Brain microvascular endothelial cell (primary cell): Measurements from ENCODE around the gene LSM2.

Source experiments
- DNase-seq: peaks from one replicate; pipeline ENCODE4 v3.0.0-alpha.2; 2020
- H3K27ac ChIP-seq: fragments of 250-450 bp; sonication (Bioruptor Pico); 2 replicates; pipeline ENCODE4 v1.5.1; 2020; ENCODE audit warnings: mild to moderate bottlenecking, moderate library complexity
- H3K27me3 ChIP-seq: fragments of 250-450 bp; sonication (Bioruptor Pico); replicated peaks from 2 replicates; pipeline ENCODE4 v1.5.1; 2020; ENCODE audit warnings: mild to moderate bottlenecking
- H3K36me3 ChIP-seq: fragments of 250-450 bp; sonication (Bioruptor Pico); replicated peaks from 2 replicates; pipeline ENCODE4 v1.5.1; 2020; ENCODE audit warnings: mild to moderate bottlenecking
- H3K4me3 ChIP-seq: 2 replicates; pipeline ENCODE4 v1.5.1; 2011; ENCODE audit warnings: low read depth, mild to moderate bottlenecking, control low read depth, low read length, moderate library complexity
- in situ Hi-C: cut with HindIII; loops from 2 replicates; pipeline ENCODE4 v1.10.0; 2017; ENCODE audit warnings: low sequenced_read_pairs, low pct_ligation_motif_present
- TF ChIP-seq, protein P1 (sequence below): IDR thresholded peaks from 2 replicates; pipeline ENCODE4 v1.5.1; 2011; ENCODE audit warnings: low read depth, mild to moderate bottlenecking, moderate library complexity, low read length, control low read depth, inconsistent platforms; ENCODE audit errors: missing control alignments

Gene LSM2

DNA sequence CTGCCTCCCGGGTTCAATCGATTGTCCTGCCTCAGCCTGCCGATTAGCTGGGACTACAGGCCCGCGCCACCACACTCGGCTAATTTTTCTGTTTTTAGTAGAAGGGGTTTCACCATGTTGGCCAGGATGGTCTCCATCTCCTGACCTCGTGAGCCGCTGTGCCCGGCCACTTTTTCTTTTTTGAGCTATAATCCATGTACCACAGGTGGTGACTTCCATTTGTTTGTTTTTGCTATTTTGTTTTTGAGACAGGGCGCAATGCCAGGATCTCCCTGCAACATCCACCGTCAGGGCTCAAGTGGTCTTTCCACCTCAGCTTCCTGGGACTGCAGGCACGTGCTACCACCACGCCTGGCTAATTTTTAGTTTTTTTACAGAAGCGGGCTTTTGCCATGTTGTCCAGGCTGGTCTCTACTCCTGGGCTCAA, 29.3 kb upstream of the LSM2 start:
- H3K27ac ChIP-seq, result peak overlapping the region; percentile 23
- in situ Hi-C loops, result no loop called here
- peaks cover 45% of the 10 kb centered on the region for H3K36me3 ChIP-seq
- peak overlapping the region; percentile 95 for H3K4me3 ChIP-seq
- DNase-seq, result no peak
- TF ChIP-seq, protein P1, sequence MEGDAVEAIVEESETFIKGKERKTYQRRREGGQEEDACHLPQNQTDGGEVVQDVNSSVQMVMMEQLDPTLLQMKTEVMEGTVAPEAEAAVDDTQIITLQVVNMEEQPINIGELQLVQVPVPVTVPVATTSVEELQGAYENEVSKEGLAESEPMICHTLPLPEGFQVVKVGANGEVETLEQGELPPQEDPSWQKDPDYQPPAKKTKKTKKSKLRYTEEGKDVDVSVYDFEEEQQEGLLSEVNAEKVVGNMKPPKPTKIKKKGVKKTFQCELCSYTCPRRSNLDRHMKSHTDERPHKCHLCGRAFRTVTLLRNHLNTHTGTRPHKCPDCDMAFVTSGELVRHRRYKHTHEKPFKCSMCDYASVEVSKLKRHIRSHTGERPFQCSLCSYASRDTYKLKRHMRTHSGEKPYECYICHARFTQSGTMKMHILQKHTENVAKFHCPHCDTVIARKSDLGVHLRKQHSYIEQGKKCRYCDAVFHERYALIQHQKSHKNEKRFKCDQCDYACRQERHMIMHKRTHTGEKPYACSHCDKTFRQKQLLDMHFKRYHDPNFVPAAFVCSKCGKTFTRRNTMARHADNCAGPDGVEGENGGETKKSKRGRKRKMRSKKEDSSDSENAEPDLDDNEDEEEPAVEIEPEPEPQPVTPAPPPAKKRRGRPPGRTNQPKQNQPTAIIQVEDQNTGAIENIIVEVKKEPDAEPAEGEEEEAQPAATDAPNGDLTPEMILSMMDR, result no peak
- no peaks in the 10 kb centered on the region for H3K27me3 ChIP-seq

DNA sequence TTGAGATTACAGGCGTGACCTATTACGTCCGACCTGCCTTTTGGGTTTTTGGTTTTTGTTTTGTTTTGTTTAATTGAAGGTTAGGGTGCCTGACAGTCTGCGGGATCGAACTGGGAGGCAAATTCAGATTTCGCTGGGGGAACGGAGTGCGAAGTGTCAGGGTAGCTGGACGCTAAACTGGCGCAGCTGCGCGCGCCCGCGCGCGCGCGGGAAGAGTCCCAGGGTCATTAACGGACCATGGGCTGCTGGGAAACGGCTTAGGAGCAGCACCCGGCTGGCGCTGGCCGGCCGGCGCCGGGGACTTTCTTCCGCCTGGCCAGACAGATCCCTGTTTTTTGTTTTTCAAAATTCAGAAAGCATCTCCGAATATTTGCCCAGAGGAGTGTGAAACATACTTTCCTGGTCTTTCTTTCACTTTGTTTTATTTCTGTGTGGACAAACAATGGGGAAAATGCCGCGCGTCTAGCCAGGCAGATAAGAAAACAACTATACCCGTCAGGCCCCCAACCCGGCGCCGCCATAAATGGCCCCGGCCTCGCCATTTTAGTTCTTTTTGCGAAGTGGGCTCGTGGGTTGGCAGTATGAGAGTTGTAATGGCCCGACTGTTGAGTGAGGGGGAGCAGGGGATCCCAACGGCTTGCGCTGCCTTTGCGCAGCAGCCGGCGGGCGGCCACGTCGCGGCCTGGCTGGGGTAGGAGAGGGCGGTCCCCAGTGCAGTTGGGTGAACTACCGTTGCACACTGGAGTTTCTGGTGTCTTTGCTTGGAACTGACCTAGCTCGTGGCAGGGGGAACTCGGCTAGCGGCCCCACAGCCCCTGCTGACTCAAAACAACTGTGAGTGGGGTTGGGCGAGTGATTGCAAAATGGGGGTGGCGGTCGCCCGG, 27.8 kb upstream of the LSM2 start:
- in situ Hi-C loops, result no loop called here
- Histone ChIP-seq H3K36me3 (peaks cover 31% of the 10 kb centered on the region), H3K4me3 (peak overlapping the region; percentile 95), H3K27me3 (no peaks in the 10 kb centered on the region), H3K27ac (peak overlapping the region; percentile 98)
- peak; percentile 73 for DNase-seq
- TF ChIP-seq, protein P1, result no peak

DNA sequence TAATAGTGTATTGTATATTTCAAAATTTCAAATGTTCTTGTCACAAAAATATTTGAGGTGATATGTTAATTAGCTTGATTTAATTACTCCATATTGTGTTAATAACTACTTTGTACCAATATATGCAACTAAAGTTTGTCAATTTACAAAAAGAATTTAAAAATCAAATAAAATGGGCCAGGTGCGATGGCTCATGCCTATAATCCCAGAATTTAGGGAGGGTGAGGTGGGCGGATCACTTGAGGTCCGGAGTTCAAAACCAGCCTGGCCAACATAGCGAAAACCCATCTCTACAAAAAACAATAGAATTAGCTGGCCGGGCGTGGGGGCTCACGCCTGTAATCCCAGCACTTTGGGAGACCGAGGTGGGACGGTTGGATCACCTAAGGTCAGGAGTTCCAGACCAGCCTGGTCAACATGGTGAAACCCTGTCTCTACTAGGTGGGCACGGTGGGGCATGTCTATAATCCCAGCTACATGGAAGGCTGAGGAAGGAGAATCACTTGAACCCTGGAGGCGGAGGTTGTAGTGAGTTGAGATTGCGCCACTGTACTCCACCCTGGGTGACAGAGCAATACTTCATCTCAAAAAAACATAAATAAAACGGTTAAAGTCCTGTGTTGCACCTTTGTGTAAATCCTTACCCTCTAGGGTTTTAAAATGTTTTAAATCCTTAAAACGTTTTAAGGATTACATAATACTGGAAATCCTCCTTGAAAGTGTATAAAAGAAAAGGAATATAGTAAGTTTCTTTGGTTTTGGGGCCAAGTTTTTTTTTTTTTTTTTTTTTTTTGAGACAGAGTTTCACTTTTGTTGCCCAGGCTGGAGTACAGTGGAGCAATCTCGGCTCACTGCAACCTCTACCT, 24.8 kb upstream of the LSM2 start:
- Histone ChIP-seq H3K27me3 (no peaks in the 10 kb centered on the region), H3K4me3 (no peak overlapping the region), H3K27ac (no peak overlapping the region), H3K36me3 (peaks cover under 1% of the 10 kb centered on the region)
- no peak for DNase-seq
- TF ChIP-seq, protein P1, result no peak
- in situ Hi-C loops, result no loop called here

DNA sequence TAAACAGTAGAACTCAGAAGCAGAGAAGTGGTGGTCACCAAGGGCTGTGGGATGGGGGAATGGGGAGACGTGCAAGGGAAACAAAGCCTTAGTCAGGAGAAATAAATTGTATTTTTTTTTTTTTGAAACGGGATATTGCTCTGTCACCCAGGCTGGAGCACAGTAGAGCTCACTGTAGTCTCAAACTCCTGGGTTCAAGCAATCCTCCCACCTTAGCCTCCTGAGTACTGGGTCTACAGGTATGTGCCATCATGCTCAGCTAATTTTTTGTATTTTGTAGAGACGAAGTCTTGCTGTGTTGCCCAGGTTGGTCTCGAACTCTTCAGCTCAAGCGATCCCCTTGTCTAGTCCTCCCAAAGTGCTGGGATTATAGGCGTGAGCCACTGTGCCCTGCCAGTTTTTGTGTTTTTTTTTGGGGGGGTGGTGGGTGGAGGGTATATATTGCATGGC, 24.1 kb upstream of the LSM2 start:
- TF ChIP-seq, protein P1, result no peak
- in situ Hi-C loops, result no loop called here
- Histone ChIP-seq H3K27ac (no peak overlapping the region), H3K36me3 (no peaks in the 10 kb centered on the region), H3K27me3 (no peaks in the 10 kb centered on the region), H3K4me3 (peak overlapping the region; percentile 51)
- no peak for DNase-seq

DNA sequence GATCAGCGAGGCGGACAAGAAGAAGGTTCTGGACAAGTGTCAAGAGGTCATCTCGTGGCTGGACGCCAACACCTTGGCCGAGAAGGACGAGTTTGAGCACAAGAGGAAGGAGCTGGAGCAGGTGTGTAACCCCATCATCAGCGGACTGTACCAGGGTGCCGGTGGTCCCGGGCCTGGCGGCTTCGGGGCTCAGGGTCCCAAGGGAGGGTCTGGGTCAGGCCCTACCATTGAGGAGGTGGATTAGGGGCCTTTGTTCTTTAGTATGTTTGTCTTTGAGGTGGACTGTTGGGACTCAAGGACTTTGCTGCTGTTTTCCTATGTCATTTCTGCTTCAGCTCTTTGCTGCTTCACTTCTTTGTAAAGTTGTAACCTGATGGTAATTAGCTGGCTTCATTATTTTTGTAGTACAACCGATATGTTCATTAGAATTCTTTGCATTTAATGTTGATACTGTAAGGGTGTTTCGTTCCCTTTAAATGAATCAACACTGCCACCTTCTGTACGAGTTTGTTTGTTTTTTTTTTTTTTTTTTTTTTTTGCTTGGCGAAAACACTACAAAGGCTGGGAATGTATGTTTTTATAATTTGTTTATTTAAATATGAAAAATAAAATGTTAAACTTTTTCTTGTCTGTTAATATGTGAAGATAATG, 23.0 kb upstream of the LSM2 start:
- no peak overlapping the region for H3K27ac ChIP-seq
- no peak for DNase-seq
- H3K4me3 ChIP-seq, result peak overlapping the region; percentile 51
- H3K27me3 ChIP-seq, result no peaks in the 10 kb centered on the region
- TF ChIP-seq, protein P1, result no peak
- H3K36me3 ChIP-seq, result no peaks in the 10 kb centered on the region
- in situ Hi-C loops, result no loop called here
